ENCODE results near the gene RANBP10. TPM values are rescaled to one million over a fixed set of nuclear protein-coding genes. Genes with fewer than 3 reads are reported as not detected.

RANBP10 gene
- total RNA-seq, 1 experiment from 2014 or later = 15.6 TPM

GRCh38 chr16:67764158-67764667, 42.1 kb downstream of the RANBP10 start:
- Histone ChIP-seq H3K4me2 (ENCODE audit: insufficient read depth, insufficient read length, low read length) (no peak overlapping the region), H3K9ac (ENCODE audit: extremely low read depth, insufficient read length, low read length) (no peak overlapping the region), H3K23ac (ENCODE audit: insufficient read length, low read depth, low read length) (no peak overlapping the region), H3K9me3 (ENCODE audit: control insufficient read depth, low read depth, low read length) (no peaks in the 10 kb centered on the region), H3K79me2 (ENCODE audit: insufficient read depth, low read length) (no peaks in the 10 kb centered on the region), H3K18ac (ENCODE audit: insufficient read length, low read depth, low read length) (no peak overlapping the region), H3K27ac (ENCODE audit: insufficient read length, low read depth, low read length) (no peak overlapping the region), H4K5ac (ENCODE audit: insufficient read length, low read depth, low read length) (no peak overlapping the region), H3K27me3 (ENCODE audit: insufficient read depth, low read length) (no peaks in the 10 kb centered on the region), H4K91ac (ENCODE audit: insufficient read length, low read depth, low read length) (no peak overlapping the region), H2BK15ac (ENCODE audit: low read depth, low read length) (no peak overlapping the region), H3K14ac (ENCODE audit: insufficient read depth, low read length) (no peak overlapping the region), H2AK5ac (ENCODE audit: insufficient read length, low read length) (no peak overlapping the region), H3K56ac (ENCODE audit: insufficient read length, low read depth, low read length) (no peak overlapping the region), H3K23me2 (ENCODE audit: insufficient read length, low read depth, low read length, poor library complexity, severe bottlenecking) (no peaks in the 10 kb centered on the region), H2BK20ac (ENCODE audit: low read depth, low read length, poor library complexity, severe bottlenecking) (no peak overlapping the region), H2BK120ac (ENCODE audit: low read depth, low read length, poor library complexity, severe bottlenecking) (no peak overlapping the region), H2BK5ac (ENCODE audit: insufficient read length, low read length) (no peak overlapping the region), H3K79me1 (ENCODE audit: insufficient read depth, low read depth, low read length, poor library complexity, severe bottlenecking) (no peaks in the 10 kb centered on the region), H2BK12ac (ENCODE audit: insufficient read length, low read depth, low read length) (no peak overlapping the region), H3K4me1 (ENCODE audit: insufficient read depth, low read length) (no peaks in the 10 kb centered on the region), H3K4ac (ENCODE audit: low read depth, low read length) (no peak overlapping the region), H4K20me1 (ENCODE audit: control insufficient read depth, insufficient read depth, insufficient read length) (no peaks in the 10 kb centered on the region), H4K8ac (replicated peaks; ENCODE audit: insufficient read length, low read depth, low read length) (no peak overlapping the region), H3T11ph (ENCODE audit: low read length) (no peak overlapping the region), H2AFZ (ENCODE audit: low read length) (no peak overlapping the region)
- H3K4me1 Mint-ChIP-seq = 0 out of 4 replicates have a peak, but pooled peaks cover 0 to 3% of the 10 kb centered on the region in 2 experiments
- H3K9me3 Mint-ChIP-seq = no peaks in the 10 kb centered on the region
- peak overlapping the region in 2 of 3 experiments; percentile 4 to 73; a peak in 1 of 7 replicates for H3K27ac Mint-ChIP-seq
- no peak for DNase-seq
- WGBS (ENCODE audit: extremely low coverage, insufficient read length, low lambda C conversion rate) = no CpG with 5 or more reads among the region's 7 CpGs
- H3K27me3 Mint-ChIP-seq (ENCODE audit: low read depth) = no peaks in the 10 kb centered on the region
- TF ChIP-seq, protein P1, sequence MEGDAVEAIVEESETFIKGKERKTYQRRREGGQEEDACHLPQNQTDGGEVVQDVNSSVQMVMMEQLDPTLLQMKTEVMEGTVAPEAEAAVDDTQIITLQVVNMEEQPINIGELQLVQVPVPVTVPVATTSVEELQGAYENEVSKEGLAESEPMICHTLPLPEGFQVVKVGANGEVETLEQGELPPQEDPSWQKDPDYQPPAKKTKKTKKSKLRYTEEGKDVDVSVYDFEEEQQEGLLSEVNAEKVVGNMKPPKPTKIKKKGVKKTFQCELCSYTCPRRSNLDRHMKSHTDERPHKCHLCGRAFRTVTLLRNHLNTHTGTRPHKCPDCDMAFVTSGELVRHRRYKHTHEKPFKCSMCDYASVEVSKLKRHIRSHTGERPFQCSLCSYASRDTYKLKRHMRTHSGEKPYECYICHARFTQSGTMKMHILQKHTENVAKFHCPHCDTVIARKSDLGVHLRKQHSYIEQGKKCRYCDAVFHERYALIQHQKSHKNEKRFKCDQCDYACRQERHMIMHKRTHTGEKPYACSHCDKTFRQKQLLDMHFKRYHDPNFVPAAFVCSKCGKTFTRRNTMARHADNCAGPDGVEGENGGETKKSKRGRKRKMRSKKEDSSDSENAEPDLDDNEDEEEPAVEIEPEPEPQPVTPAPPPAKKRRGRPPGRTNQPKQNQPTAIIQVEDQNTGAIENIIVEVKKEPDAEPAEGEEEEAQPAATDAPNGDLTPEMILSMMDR (conservative IDR thresholded peaks at IDR 0.05) = no peak
- peaks cover 0 to 9% (median 0%) of the 10 kb centered on the region in 3 experiments; a peak in 4 of 7 replicates for H3K36me3 Mint-ChIP-seq (ENCODE audit: insufficient read depth in 1 of 3, low read depth in 3 of 3)
- no peak overlapping the region for H3K4me3 Mint-ChIP-seq
